ENCODE data around the gene LIFR. TPM values are rescaled to one million over a fixed set of nuclear protein-coding genes. Genes with fewer than 3 reads are reported as not detected.

The LIFR gene
- total RNA-seq, 4 donors from 2014 or later = 18.7 to 71.4 (median 31.3) TPM

GRCh38 chr5:38546691-38547146 lies 9.7 kb downstream of the LIFR start:
- H3K9me3 ChIP-seq = no peaks in the 10 kb centered on the region
- no peak overlapping the region for H3K4me3 ChIP-seq
- H3K27ac ChIP-seq = no peak overlapping the region
- no peak for DNase-seq (ENCODE audit: low spot score in 2 of 2)
- 56% methylated on average over 2 of the region's 2 CpGs for WGBS
- H3K27me3 ChIP-seq = no peaks in the 10 kb centered on the region
- no peaks in the 10 kb centered on the region for H3K36me3 ChIP-seq
- no peak for TF ChIP-seq POLR2A (IDR thresholded peaks at IDR 0.05)
- no peak for TF ChIP-seq EP300 (IDR thresholded peaks at IDR 0.05)
- no peak for TF ChIP-seq POLR2AphosphoS5 (IDR thresholded peaks at IDR 0.05)
- no peak for TF ChIP-seq CTCF (IDR thresholded peaks at IDR 0.05)
- no peaks in the 10 kb centered on the region for H3K4me1 ChIP-seq

GRCh38 chr5:38543886-38544285 lies 12.6 kb downstream of the LIFR start:
- no peaks in the 10 kb centered on the region for H3K27me3 ChIP-seq
- no peaks in the 10 kb centered on the region for H3K9me3 ChIP-seq
- H3K27ac ChIP-seq = no peak overlapping the region
- no peak for TF ChIP-seq EP300 (IDR thresholded peaks at IDR 0.05)
- H3K36me3 ChIP-seq = no peaks in the 10 kb centered on the region
- no peak overlapping the region for H3K4me3 ChIP-seq
- WGBS = 97% methylated on average over 4 of the region's 4 CpGs
- no peak for DNase-seq (ENCODE audit: low spot score in 2 of 2)
- H3K4me1 ChIP-seq = peaks cover 5% of the 10 kb centered on the region

DNA sequence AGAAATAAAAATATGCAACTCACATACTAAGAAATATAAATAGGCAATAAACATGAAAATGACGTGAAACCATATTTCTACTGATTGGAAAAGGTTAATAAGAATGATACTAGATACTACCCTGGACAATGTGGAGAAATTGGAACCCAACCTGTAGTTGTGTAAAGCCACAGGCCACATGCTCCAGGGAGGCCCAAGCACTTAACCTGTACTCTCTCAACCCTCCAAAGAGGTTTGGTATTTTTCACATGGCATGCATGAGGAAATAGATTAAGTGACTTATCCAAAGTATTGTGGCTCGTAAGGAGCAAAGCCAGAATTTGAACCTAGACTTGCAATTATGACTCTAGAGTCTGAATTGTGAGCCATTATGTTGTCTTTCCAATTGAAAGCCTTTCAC lies 13.4 kb downstream of the LIFR start:
- no peaks in the 10 kb centered on the region for H3K27me3 ChIP-seq
- no peak overlapping the region for H3K4me3 ChIP-seq
- H3K9me3 ChIP-seq = no peaks in the 10 kb centered on the region
- 91% methylated on average over 2 of the region's 2 CpGs for WGBS
- peaks cover 5% of the 10 kb centered on the region for H3K4me1 ChIP-seq
- no peak for TF ChIP-seq POLR2AphosphoS5 (IDR thresholded peaks at IDR 0.05)
- no peak for TF ChIP-seq EP300 (IDR thresholded peaks at IDR 0.05)
- no peak for TF ChIP-seq POLR2A (IDR thresholded peaks at IDR 0.05)
- no peak for TF ChIP-seq CTCF (IDR thresholded peaks at IDR 0.05)
- DNase-seq (ENCODE audit: low spot score in 2 of 2) = no peak
- H3K27ac ChIP-seq = no peak overlapping the region
- no peaks in the 10 kb centered on the region for H3K36me3 ChIP-seq

DNA sequence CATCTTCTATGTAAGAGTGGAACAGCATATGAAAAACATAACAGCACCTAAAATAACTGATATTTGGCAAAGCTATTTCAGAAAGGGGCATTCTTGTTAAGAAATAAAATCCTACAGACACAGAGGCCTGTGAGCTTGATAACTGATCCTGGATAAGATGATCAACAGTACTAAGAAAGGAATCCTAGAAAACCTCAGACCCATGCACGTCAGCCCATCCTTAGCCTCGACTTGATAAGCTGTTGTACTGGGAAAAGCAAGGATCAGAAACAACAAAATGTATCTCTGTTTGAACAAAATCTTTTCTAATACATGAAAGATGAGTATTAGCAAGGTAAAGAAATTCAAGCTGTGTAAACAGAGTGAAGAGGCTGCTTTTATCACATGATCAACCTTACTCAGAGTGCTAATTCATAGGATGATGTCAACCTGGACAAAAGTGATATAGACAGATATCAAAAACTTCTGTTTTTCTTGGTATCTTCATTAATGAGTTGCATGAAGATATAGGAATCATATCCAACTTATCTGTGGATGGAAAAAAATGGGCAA lies 15.2 kb downstream of the LIFR start:
- Histone ChIP-seq H3K27ac (no peak overlapping the region), H3K9me3 (no peaks in the 10 kb centered on the region), H3K4me3 (no peak overlapping the region), H3K27me3 (no peaks in the 10 kb centered on the region), H3K36me3 (no peaks in the 10 kb centered on the region), H3K4me1 (peaks cover 5% of the 10 kb centered on the region)
- 78% methylated on average over 2 of the region's 2 CpGs for WGBS
- TF ChIP-seq EP300 (IDR thresholded peaks at IDR 0.05) = no peak
- TF ChIP-seq POLR2AphosphoS5 (IDR thresholded peaks at IDR 0.05) = no peak
- TF ChIP-seq CTCF (IDR thresholded peaks at IDR 0.05) = no peak
- no peak for DNase-seq (ENCODE audit: low spot score in 2 of 2)

GRCh38 chr5:38540314-38540713 lies 16.1 kb downstream of the LIFR start:
- WGBS = 76% methylated on average over 6 of the region's 6 CpGs
- Histone ChIP-seq H3K27me3 (no peaks in the 10 kb centered on the region), H3K4me1 (peaks cover 10% of the 10 kb centered on the region), H3K9me3 (no peaks in the 10 kb centered on the region), H3K4me3 (no peak overlapping the region), H3K27ac (no peak overlapping the region), H3K36me3 (no peaks in the 10 kb centered on the region)
- no peak for DNase-seq (ENCODE audit: low spot score in 2 of 2)
- TF ChIP-seq POLR2A (IDR thresholded peaks at IDR 0.05) (no peak), CTCF (IDR thresholded peaks at IDR 0.05) (no peak), POLR2AphosphoS5 (IDR thresholded peaks at IDR 0.05) (no peak), EP300 (IDR thresholded peaks at IDR 0.05) (no peak)

DNA sequence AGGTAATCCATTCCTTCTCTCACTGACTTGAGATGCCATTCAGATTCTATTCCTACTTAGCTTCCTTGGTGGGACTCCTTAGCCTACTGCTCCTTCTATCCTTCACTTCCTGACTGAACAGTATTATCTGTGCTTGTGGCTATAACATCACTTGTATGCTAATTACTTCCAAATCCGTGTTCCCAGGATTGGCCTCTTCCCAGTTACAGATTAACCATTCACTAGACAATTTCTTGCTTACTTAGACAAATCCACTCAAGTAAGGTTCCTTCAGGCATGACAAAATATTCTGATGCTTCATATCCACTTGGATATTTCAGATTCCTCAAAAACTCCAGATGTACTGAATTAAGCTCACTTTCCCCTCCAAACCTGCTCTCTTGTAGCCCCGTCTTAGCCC lies 18.3 kb downstream of the LIFR start:
- Histone ChIP-seq H3K36me3 (no peaks in the 10 kb centered on the region), H3K27ac (no peak overlapping the region), H3K9me3 (no peaks in the 10 kb centered on the region), H3K4me1 (peaks cover 11% of the 10 kb centered on the region), H3K27me3 (no peaks in the 10 kb centered on the region), H3K4me3 (no peak overlapping the region)
- DNase-seq (ENCODE audit: low spot score in 2 of 2) = no peak
- WGBS = 59% methylated on average over 2 of the region's 2 CpGs
- TF ChIP-seq EP300 (IDR thresholded peaks at IDR 0.05) = no peak
- no peak for TF ChIP-seq CTCF (IDR thresholded peaks at IDR 0.05)
- no peak for TF ChIP-seq POLR2AphosphoS5 (IDR thresholded peaks at IDR 0.05)
- no peak for TF ChIP-seq POLR2A (IDR thresholded peaks at IDR 0.05)

Data from suprapubic skin (tissue), 4 donors.